GM18520 (cell line): Measurements from ENCODE around the gene PTPRG.
"Not testable (repeated sequence)": the region's sequence is repeated elsewhere in the genome, so short reads cannot be mapped to it uniquely, and the experiment has no call there.

ENCODE experiments used
- ATAC-seq: cut with Tn5 transposase; IDR thresholded peaks from one replicate; pipeline ENCODE4 v1.9.1; 2021; ENCODE audit not compliant: unreplicated experiment

Gene PTPRG

GRCh38 chr3:61743686-61744242, 182.4 kb downstream of the PTPRG start:
- no peak for ATAC-seq

DNA sequence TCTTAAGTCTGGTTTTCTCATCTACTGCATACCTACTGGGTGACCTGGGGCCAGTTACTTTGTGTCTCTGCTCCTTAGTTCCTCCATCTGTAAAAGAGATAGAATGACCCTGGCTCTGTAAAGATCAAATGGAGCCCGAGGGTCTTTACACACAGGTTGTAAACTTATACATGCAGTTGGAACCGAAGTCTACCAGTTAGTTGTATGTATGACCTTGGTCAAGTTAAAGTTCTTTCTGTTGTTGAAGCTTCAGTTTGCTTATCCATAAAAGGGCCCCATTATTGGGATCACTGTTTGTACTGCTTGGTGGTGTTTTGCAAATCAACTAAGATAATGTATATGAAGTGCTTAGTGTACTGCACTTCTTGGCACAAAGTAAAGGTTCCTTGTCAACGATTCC, 186.9 kb downstream of the PTPRG start:
- no peak for ATAC-seq

DNA sequence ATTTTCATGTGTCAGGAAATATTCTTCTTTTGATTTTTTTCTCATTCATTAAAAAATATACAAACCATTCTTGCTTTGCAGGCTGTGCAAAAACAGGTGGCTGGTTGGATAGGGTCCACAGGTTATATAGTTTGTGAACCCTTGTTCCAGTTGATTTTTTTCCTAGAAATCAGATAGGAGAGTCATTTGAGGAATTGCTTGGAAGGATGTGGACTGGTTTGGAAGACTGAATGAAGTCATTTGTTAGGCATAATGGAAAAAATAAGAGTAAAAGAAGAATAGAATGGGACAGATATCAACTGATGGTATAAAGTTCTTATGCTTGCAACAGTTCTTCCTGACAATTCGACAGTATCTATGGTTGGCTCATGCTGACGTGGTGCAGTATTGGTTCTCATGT, 189.4 kb downstream of the PTPRG start:
- ATAC-seq = no peak

DNA sequence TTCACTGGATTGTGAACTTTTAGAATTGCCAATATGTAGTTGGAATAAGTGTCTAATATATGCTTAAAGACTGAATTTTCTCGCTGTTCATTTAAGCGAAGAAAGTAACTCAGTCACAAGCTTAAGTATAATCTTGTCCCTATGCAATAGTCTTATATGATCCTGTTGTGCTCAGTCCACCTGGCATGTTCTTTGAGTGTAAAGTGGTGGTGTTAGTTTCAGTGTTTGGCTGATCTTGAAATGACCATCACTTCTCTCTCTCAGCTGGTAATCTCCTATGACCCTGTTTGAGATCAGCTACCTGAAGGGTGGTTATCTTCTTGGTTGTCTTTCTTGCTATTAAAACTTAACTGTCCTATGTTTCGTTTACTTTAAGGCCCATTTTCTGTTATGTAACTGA, 197.5 kb downstream of the PTPRG start:
- ATAC-seq = no peak

DNA sequence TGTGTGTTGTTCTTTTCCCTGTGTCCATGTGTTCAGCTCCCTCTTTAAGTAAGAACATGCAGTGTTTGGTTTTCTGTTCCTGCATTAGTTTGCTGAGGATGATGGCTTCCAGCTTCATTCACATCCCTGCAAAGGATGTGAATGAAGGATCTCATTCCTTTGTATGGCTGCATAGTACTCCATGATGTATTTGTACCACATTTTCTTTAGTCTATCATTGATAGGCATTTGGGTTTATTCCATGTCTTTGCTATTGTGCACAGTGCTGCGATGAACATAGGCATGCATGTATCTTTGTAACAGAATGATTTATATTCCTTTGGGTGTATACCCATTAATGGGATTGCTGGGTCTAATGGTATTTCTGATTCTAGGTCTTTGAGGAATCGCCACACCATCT, 199.4 kb downstream of the PTPRG start:
- ATAC-seq = not testable (repeated sequence)

GRCh38 chr3:61761694-61762430, 200.5 kb downstream of the PTPRG start:
- ATAC-seq = no peak

DNA sequence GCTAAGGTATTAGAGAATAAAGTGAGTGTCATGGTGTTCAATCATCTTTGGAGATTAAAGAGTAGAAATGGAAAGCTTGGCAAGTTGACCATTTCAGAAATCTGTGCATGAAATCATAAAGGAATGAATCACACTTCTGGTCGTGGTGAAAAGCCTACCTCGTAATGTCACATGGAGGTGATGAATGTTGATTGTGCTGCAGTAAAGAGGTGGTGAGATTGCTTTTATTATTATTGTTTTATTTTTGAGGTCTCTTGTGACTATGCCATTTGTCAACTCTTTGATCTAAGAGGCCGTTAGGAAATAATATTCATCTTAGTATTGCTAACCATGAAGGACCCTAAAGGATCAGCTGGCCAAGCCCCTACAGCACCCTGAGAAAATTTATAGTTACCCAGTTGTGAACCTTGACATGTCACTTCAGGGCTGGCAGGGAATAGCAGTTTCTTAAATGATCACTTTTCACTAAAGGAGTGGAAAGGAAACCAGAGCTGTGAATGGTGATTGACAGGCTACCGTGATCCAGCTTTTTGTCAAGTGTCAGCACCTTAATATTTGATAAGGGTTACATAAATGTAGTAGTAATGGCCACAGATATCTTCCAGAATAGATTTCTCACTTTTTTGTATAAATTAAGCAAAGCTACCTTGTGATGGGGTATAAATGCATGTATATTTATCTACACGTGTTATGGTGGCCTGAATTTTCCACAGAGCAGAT, 203.9 kb downstream of the PTPRG start:
- ATAC-seq = no peak

- no peak for ATAC-seq
These were observed 207.1 kb downstream of the PTPRG start for GRCh38 chr3:61768284-61769037.

- ATAC-seq = no peak
These were observed 208.1 kb downstream of the PTPRG start for GRCh38 chr3:61769266-61769990.

DNA sequence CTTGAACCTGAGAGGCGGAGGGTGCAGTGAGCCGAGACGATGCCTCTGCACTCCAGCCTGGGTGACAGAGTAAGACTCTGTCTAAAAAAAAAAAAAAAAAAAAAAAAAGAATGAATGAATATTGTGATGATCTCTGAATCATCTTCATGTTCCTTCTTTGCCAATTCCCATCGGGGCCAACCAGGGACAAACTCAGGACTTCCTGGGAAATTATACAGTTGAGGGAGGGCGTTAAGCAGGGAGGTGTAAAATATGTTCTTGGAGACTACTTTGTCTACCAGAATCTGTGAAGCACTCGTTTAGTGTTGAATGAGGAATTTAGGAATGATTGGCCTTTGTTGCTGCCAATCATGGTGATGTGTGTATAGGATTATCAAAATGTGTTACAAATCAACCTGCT, 210.6 kb downstream of the PTPRG start:
- no peak for ATAC-seq

DNA sequence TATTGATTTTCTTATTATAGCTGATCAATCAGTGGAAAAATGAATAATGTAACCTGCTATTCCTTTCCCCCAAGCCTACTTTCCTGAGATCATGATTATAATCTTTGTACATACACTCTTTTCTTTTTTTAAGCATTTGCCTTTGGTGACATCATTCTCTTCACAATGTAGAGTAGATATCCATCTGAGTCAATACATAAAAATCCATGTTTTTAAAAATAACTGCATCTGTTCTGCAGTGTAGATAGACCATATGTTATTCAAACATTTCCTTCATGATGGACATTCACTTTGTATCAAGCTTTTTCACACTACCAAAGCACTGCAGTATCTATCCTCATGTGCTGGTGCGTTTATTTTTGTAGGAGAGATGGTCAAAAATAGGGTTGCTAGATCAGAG, 211.1 kb downstream of the PTPRG start:
- no peak for ATAC-seq

DNA sequence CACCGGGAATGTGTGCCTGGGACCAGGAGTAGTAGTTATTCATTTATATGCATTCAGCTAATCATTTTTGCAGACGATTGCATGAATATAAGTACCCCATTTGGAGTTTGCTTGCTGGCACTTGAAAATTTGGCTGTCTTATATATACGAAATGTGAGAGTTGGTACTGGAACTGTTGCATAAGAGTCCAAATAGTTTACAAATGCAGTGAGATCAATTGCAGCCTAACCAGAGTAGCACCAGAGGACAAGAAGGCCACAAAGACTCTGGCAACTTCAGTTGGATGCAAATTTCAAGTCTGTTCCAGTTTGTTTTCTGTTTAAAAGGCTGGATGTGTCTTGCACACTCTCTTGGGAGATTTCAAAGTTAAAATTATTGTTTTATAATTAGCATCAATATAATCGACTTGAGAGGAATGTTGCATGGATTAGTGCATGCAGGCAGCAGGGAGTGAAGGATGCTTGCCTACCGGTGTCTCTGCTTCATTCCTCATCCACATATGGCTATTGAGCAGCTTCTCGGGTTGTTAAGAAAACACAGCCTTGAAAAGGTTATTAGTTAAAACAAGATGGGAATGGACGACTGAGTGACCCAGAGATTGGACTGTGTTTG, 213.0 kb downstream of the PTPRG start:
- ATAC-seq = no peak

GRCh38 chr3:61776390-61776789, 215.0 kb downstream of the PTPRG start:
- ATAC-seq = no peak

DNA sequence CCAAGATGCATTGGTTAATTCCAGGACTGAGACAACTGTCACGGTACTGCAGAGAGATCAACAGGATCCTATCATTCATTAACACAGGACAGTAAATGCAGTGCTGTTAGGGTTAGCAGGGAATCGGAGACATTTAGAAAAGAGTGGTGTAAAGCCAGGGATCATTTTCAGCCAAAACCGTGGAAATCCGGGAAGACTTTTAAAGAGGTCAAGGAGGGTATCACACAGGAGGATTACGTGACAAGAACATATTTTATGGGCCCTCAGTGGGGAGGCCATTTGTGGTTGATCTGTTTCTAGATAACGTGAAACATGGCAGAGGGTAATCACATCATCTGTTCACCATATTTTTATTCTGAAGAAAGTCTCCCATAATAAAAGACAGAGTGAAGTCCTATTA, 216.1 kb downstream of the PTPRG start:
- no peak for ATAC-seq

- no peak for ATAC-seq
These were observed 216.7 kb downstream of the PTPRG start for GRCh38 chr3:61778095-61778494.

GRCh38 chr3:61780016-61780415, 218.6 kb downstream of the PTPRG start:
- ATAC-seq = no peak

DNA sequence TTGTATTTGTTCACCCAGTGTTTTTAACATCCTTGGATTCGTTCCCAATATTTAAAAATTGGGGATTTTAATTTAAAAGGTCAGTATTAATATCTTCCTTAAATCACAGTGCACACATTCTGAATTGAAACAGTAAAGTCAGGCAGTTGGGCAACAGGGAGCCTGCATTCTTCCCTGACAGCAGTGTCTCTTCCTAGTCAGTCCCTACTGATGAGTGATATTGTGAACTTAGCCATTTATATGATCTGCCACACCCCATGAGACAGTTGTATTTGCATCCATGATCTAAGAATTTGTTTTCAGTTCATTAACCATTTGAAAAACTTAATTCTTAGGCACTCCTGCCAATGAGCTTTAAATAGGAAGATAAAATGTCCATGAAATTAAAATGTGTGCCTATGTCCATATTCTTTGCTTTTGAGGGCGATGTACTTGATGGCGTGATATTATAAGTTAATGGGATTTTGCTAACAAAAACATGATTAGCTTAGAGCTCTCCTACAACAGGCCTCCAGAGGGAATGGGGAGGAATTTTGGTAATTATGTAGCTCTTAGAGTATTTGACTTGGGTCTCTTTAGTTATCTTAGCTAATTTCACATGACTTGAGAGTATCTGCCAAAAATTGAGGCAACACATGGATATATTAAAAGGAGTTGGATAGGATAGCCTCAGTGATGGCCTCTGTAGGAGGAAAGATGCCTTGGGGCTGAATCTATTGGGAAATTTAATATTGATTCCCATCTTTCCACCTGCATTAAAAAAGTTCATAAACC, 219.3 kb downstream of the PTPRG start:
- ATAC-seq = no peak

- no peak for ATAC-seq
These were observed 222.8 kb downstream of the PTPRG start for GRCh38 chr3:61783993-61784718.
